ENCODE data around the gene GPRC5C. TPM values are rescaled to one million over a fixed set of nuclear protein-coding genes. Genes with fewer than 3 reads are reported as not detected.
A peak's percentile ranks its signal among the peaks of the same experiment; 100 is the strongest.

The GPRC5C gene
- total and polyA plus RNA-seq, 9 of the 15 experiments (the other 6 are each of a cell fraction or from before 2014, with no cell fraction given), result 0.28 to 9.0 (median 4.1) TPM

- intact Hi-C loops (cut with micrococcal nuclease) (no loop called here), in situ Hi-C loops (cut with MboI) (no loop called here)
- Histone ChIP-seq H4K20me1 (replicated peaks; ENCODE audit: control insufficient read depth, insufficient read depth, low read length) (no peaks in the 10 kb centered on the region), H3K4me3 (no peak overlapping the region), H3K27me3 (ENCODE audit: control insufficient read depth in 2 of 2, insufficient read depth in 2 of 2, low read length in 2 of 2) (peaks cover 0 to 6% of the 10 kb centered on the region in 2 experiments; a peak in 2 of 5 replicates), H2AFZ (ENCODE audit: low read depth, low read length) (no peak overlapping the region), H3K4me2 (ENCODE audit: insufficient read depth, low read length) (no peak overlapping the region), H3K9me1 (ENCODE audit: control insufficient read depth, insufficient read depth, low read length) (no peaks in the 10 kb centered on the region), H3K27ac (ENCODE audit: extremely low read depth, low read depth, low read length) (no peak overlapping the region), H3K36me3 (ENCODE audit: control insufficient read depth, insufficient read depth, low read length) (no peaks in the 10 kb centered on the region), H3K4me1 (replicated peaks in 1 of 2; ENCODE audit: control insufficient read depth in 2 of 2, insufficient read depth in 2 of 2, low read length in 2 of 2) (peaks cover 25 to 26% of the 10 kb centered on the region in 2 experiments), H3K9me3 (replicated peaks; ENCODE audit: control insufficient read depth, insufficient read depth, low read depth, low read length) (no peaks in the 10 kb centered on the region), H3K79me2 (ENCODE audit: control insufficient read depth, insufficient read depth, low read length) (no peaks in the 10 kb centered on the region), H3K9ac (ENCODE audit: insufficient read depth in 1 of 2, low read depth in 2 of 2, low read length in 2 of 2) (no peak overlapping the region)
- DNase-seq (ENCODE audit: extremely low read depth in 1 of 4, low spot score in 3 of 4), result no peak
- WGBS (ENCODE audit: insufficient coverage, low coverage, missing lambda C conversion rate), result 5% methylated on average over 3 of the region's 3 CpGs
- FAIRE-seq, result no peak
- CTCF ChIA-PET (ENCODE audit: low intra/inter-chr PET ratio), result interaction anchor here (2.3 to 3.6 kb wide), 3 partner anchors 51 to 90 kb away, joined by 12 to 61 read pairs (median 18); no protein-coding TSS in a partner anchor
- POLR2A ChIA-PET, result interaction anchor here (0.5 to 1.2 kb wide), 5 partner anchors 10 to 326 kb away, joined by 3 read pairs; no protein-coding TSS in a partner anchor
- ATAC-seq, result no peak
- BruUV-seq (replicated peaks), result no TSS peak
- TF ChIP-seq TFE3 (CRISPR knock-in tag; IDR thresholded peaks at IDR 0.05) (peak; percentile 51), CTBP1 (IDR thresholded peaks at IDR 0.05; ENCODE audit: borderline replicate concordance) (no peak), FUS (optimal IDR thresholded peaks at IDR 0.05; ENCODE audit: low read depth, low read length) (no peak), ZEB2 (IDR thresholded peaks at IDR 0.05) (no peak), NFE2L1 (tag; IDR thresholded peaks at IDR 0.05; ENCODE audit: borderline replicate concordance, low read depth) (no peak)
Measured at GRCh38 chr17:74458835-74459234, 26.9 kb downstream of the GPRC5C start.
